ENCODE measurements around the gene SPATA33.
"Not testable (repeated sequence)": the region's sequence is repeated elsewhere in the genome, so short reads cannot be mapped to it uniquely, and the experiment has no call there.

SPATA33 gene

DNA sequence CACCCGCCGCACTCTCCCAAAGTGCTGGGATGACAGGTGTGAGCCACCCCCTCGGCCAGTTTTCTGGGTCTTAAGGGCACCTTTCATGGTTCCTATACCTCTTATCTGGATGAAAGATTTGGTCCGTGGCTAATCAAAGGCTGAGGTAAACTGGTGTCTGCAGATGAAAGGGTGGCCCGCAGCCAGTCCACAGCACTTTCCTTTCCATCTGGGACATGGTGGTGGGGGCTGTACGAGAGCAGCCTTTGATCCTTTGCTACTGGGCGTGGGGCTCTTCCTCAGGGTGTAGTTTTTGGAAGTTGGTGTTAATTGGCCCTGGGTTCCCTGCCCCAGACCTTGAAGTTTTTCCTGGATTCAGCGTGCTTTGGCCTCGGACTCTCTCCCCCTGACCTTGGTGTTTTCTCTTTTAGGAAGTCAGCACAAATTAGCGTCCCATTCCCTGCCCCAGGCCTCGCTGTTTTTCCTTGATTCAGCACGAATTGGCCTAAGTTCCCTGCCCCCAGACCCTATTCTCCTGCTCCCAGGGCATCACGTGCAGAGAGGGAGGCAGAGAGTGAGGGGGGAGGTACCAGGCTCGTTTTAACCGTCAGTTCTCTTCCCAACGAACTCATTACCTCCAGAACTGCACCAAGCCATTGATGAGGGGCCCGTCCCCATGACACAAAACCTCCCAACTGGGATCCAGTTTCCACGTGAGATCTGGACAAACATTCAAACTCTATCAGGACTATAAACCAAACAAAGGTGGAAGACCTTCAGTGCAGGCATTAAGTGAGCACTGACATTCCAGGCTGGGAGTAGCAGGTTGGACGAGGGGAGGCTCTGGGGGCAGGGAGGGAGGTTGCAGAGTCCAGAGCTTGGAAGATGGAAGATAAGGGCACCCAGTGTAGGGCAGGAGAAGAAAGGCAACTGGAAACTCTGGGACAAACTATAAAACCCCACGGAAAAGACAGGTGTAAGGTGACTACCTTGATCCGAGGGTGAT, 32.6 kb upstream of the SPATA33 start:
- no peak for DNase-seq (ENCODE audit: low read depth in 1 of 2, low spot score in 1 of 2)

DNA sequence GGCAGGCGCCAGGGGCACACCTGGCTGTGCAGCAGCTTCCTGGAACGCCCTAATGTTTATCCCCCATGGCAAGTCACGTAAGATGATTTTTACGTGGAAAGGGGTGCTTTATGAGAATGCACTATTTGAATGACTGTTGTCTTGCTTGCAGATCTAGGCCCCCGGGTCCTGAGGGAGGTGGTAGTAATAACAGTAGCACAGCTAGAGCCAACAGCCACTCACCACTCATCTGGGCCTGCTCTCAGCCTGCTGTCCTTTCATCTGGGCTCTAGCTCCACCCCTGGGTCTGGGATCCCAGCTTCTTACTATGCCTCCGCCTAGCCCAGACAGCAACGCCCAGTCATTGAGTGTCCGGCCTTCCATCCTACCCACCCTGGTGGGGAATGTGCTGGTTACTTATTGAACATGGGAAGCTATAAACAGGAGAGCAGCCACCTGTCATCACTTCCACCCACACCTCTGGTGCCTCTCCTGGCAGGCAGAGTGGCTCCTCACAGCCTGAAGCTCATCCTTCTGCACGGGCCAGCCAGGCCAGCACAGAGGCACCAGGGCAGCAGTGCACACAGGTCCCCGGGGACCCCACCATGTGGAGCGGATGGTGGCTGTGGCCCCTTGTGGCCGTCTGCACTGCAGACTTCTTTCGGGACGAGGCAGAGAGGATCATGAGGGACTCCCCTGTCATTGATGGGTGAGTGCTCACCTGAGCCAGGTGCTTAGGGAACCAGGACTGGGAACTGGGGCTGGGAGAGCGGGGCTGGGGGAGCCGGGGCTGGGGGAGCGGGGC, 27.6 kb upstream of the SPATA33 start:
- DNase-seq (ENCODE audit: low read depth in 1 of 2, low spot score in 1 of 2) = no peak

DNA sequence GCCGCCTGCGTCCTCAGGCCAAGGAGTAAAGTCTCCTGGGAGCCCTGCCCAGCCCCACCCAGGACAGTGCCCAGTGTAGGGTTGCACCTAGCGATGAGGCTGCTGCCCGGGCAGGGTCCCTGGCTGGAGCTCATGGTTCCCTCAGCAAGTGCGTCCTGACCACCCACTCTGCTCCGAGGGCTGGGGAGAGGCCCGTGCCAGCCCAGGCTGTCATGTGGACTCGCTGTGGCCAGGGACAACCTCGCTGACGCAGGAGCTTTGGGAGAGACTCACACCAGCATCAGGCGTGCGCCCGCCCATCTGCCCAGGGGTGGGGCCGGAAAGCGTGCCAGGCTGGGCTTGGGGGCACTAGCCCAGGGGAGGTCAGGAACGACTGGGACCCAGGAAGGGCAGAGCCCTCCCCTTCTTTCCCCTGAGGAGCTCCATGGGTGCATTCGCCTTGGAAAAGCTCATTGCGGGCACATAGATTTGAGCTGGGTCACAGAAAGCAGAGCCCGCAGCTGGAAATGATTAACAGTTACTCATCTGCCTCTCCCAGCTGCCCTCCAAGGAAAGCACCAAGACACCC, 24.5 kb upstream of the SPATA33 start:
- no peak for DNase-seq (ENCODE audit: low read depth in 1 of 2, low spot score in 1 of 2)

DNA sequence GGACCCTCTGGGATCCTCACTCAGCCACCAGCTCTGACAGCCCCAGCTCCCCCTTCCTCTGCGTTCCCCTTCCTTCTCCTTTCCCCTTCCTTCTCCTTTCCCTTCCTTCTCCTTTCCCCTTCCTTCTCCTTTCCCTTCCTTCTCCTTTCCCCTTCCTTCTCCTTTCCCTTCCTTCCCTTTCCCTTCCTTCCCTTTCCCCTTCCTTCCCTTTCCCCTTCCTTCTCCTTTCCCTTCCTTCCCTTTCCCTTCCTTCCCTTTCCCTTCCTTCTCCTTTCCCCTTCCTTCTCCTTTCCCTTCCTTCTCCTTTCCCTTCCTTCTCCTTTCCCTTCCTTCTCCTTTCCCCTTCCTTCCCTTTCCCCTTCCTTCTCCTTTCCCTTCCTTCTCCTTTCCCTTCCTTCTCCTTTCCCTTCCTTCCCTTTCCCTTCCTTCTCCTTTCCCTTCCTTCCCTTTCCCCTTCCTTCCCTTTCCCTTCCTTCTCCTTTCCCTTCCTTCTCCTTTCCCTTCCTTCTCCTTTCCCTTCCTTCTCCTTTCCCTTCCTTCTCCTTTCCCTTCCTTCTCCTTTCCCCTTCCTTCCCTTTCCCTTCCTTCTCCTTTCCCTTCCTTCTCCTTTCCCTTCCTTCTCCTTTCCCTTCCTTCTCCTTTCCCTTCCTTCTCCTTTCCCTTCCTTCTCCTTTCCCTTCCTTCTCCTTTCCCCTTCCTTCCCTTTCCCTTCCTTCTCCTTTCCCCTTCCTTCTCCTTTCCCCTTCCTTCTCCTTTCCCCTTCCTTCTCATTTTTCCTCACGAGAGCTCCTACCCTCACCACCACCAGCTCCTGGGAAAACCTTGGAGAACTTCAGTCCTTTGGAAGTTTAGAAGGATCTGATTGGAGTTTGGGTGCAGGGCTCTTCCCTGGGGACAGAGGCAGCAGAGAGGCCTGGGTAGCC, 22.9 kb upstream of the SPATA33 start:
- not testable (repeated sequence) for DNase-seq (ENCODE audit: low read depth in 1 of 2, low spot score in 1 of 2)

DNA sequence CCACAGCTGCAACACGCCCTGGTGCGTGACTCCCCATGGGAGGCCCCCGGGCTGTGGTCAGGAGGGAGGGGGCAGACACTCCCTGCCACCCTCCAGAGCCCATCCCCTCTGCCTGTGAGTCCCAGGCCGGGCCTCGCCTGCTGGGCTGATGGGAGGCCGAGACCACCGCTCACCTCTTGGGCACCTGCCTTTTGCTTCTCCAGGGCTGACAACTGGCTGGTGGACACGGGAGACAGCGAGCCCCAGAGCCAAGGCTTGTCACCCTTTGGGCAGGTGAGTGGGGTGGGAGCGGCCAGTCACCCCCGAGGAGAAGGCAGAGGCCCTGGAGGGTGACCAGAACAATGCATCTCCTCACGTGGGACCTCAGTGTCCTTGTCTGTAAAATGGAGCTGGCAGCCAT, 21.0 kb upstream of the SPATA33 start:
- no peak for DNase-seq (ENCODE audit: low read depth in 1 of 2, low spot score in 1 of 2)

DNA sequence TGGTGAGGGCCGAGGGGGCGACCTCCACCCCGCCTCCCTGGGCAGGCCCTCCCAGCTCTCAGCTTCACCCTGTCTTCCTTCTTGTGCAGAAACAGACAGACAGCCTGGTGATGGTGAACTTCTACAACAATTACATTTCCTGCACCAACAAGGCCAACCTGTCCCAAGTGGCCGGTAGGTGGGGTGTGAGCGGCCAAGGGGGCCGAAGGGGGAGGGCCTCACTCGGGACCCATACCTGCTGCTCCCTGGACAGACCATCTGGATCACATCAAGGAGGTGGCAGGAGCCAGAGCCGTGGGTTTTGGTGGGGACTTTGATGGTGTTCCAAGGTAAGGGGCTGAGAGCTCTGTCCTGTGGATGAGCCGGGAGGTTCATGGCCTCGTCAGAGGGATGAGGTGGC, 20.3 kb upstream of the SPATA33 start:
- DNase-seq (ENCODE audit: low read depth in 1 of 2, low spot score in 1 of 2) = no peak

DNA sequence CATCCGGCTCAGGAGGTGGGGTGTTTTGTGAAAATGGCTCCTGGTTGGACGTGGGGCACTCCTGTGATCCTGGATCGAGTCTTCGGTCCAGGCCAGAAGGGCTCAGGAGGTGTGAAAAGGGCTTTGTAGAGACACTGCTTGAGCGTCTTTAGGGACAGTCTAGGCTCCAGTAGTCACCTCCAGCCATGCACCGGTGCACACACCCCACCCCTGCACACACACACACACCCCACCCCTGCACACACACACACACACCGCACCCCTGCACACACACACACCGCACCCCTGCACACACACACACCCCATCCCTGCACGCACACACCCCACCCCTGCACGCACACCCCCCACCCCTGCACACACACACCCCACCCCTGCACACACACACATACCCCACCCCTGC, 19.2 kb upstream of the SPATA33 start:
- no peak for DNase-seq (ENCODE audit: low read depth in 1 of 2, low spot score in 1 of 2)

DNA sequence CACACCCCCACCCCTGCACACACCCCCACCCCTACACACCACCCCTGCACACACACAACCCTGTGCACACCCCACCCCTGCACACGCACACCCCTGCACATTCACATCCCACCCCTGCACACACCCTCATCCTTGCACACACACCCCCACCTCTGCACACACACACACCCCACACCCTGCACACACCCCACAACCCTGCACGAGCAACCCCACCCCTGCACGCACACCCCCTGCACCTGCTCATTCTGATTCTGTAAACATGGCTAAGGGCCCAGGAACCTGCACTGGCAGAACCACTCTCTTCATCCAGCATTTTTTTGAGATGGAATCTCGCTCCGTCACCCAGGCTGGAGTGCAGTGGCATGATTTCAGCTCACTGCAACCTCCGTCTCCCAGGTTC, 18.3 kb upstream of the SPATA33 start:
- no peak for DNase-seq (ENCODE audit: low read depth in 1 of 2, low spot score in 1 of 2)

DNA sequence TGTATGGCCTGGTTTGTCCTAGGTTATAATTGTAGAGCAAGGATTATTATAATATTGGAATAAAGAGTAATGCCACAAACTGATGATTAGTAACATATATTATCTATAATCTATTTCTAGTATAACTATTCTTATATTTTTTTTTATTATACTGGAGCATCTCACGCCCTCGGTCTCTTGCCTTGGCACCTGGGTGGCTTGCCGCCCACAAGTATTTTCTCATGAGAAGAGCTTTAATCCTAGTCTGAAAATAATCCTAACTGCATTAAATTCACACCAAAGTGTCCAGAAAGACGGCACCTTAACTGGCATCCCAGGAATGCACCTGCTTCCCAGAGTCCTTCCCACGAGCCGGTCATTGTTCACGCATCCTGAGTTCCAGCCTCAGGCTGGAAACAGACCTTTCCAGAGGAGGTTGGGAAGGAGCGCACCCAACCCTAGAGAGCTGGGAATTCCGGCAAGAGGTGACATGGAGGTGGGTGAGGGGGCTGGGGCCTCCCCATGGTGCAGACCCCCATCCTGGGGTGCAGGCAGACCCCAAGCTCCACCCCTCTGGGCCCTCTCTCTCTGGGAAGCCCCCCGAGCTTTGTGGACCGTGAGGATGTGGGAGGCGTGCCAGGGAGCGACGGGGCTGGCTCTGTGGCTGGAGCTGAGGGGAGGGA, 16.0 kb upstream of the SPATA33 start:
- no peak for DNase-seq (ENCODE audit: low read depth in 1 of 2, low spot score in 1 of 2)

DNA sequence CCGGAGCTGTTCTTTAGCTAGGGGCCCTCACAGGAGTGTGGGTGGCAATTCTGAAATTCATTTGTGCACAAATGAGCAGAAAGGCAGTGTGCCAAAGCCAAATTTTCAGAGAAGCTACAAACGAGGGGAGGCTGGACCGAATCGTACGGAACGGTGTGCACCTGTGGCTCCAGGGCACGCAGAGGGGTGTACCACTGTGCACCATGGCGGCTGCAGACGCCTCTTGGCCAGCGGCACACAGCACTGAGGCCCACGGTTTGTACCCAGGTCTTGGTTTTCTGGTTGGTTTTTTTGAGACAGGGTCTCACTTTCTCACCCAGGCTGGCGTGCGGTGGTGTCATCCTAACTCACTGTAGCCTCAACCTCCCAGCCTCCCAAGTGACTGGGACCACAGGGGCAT, 15.1 kb upstream of the SPATA33 start:
- no peak for DNase-seq (ENCODE audit: low read depth in 1 of 2, low spot score in 1 of 2)

DNA sequence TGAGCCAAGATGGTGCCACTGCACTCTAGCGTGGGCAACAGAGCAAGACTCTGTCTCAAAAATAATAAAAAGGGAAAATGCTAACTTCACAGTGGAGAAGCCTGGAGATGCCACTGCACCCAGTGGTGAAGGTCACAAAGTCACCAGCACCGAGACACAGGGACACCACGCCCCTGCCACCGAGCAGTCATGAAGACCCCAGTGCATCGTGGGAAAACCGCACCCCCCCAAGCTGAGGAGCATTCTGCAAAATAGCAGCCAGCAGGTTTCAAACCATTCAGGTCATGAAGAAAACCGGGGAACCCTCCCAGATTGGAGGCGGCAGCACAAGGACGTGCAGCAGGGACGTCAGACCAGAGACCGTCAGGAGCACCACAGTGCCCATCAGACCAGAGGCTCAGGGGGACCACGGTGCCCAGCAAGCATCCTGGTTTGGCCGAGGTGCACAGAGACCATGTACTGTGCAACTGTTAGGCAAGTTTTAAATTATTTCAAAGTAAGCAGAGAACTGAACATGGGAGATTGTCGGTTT, 13.8 kb upstream of the SPATA33 start:
- no peak for DNase-seq (ENCODE audit: low read depth in 1 of 2, low spot score in 1 of 2)

DNA sequence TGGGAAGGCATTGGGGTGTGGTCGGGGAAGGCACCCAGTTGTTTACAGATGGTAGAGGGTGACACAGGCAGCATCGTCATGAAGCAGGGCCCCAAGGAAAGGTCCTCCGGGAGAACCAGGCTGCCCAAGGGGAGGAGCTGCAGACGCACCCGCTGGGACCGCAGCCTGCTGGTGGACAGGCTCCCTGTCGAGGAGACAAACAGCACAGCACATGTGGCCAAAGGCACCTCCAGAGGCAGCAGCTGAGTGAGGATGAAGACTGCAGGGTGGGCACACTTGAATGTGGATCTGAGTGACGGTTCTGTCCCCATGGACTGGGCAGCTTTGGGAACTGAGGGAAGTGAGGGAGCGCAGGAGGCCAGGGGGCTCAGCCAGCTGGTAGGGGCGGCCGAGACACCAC, 12.5 kb upstream of the SPATA33 start:
- no peak for DNase-seq (ENCODE audit: low read depth in 1 of 2, low spot score in 1 of 2)

DNA sequence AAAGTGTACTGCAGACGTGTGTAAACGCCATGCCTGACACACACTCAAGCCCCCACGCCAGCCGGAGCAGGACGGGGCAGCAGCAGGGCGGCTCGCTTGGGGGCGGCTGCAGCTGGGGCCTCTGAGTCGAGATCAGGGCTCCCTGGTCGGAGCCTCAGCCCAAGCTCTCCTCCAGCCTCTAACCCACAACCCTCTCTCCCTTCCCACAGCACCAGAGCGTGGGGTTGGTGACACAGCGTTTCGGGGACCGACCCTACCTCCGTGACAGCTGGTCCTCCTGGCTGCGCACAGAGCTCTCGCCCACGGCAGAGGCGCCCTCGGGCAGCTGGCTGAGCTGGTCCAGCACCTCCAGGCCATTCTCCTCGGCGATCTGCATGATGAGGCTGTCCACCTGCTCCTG, 11.4 kb upstream of the SPATA33 start:
- no peak for DNase-seq (ENCODE audit: low read depth in 1 of 2, low spot score in 1 of 2)

DNA sequence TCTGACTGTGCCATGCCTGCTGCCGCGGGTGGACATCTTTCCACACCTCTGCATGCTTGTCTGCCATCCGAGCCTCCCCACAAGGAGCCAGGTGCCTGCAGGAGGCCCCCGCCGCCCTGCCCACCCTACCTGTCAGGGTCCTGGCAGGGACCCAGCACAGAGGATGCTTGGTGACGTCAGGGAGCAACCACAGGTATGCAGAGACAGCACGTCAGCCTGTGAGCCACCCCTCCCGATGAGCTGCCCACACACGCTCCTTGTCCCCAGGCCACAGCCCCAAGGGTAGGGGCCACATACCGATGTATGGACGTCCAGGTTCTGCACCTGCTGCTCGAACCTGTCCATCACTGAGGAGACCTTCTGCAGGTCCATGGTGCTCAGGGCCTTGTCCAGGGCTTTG, 10.7 kb upstream of the SPATA33 start:
- no peak for DNase-seq (ENCODE audit: low read depth in 1 of 2, low spot score in 1 of 2)

DNA sequence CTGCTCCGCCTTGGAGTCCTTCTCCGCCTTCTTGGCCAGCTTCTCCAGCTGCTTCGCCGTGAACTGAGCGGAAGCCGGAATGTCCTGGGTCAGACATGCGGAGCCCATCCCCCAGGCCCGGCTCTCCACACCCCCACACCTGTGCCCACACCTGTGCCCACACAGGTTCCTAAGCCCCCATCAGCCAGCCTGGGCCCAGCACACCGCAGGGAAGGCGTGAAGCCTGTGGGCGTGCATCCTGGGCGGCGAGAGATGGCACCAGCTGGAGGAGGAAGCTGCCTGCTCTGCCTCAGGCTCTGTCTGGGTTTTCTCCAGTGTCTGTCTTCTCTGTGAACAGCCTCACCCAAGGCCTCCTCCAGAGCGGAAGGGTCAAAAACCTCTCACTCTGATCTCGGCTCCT, 6.1 kb upstream of the SPATA33 start:
- no peak for DNase-seq (ENCODE audit: low read depth in 1 of 2, low spot score in 1 of 2)

DNA sequence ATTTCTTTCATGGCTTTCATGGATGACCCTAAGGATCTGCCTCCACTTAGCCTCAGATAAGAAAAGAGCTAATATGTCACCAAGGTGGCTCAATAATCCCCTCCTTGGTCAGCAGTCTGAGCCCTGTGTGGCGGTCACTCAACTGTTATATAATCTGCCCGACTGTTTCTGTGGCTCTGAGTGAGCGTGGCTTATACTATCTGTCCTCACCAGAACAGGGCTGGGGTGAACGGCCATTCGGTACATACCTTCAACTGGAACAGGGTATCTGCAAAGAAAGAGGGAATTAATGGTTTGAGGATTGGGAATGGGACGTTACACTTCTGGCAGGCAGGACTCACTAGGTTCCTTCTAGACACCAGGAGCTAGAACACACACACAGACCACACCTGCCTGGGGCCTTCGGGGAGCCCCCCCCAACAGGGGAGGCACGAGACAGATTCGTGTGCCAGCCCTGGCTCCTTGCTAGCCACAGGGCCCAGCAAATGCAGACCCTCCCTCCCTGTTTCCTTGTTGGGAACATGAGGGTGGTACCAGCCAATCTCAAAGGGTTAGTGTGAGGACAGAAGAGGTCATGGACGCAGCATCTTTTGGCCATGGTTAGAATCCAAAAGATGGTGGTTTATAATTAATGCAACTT, 3.9 kb upstream of the SPATA33 start:
- no peak for DNase-seq (ENCODE audit: low read depth in 1 of 2, low spot score in 1 of 2)

DNA sequence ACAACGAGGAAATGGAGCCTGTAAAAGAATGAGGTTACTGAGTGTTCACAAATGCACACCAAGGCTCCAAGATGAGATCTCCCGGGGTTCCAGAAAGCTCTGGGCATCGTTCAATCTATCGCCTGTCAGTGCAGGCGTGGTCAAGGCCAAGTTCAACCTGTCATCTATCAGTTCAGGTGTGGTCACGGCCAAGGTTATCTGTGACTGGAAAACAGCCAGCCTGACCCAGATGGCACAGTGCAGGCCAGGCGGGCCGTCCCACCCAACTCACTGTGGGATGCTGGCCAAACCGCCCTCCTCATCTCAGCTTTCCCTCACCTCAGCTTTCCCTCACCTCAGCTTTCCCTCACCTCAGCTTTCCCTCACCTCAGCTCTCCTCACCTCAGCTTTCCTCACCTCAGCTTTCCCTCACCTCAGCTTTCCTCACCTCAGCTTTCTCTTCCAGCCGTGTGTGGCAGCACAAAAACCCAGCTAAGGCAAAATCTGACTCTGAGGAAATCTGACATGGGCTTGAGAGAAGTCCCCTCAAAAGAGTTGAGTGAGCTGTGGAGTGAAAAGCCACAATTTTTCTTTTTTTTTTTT, 2.5 kb upstream of the SPATA33 start:
- DNase-seq (ENCODE audit: low read depth in 1 of 2, low spot score in 1 of 2) = no peak

DNA sequence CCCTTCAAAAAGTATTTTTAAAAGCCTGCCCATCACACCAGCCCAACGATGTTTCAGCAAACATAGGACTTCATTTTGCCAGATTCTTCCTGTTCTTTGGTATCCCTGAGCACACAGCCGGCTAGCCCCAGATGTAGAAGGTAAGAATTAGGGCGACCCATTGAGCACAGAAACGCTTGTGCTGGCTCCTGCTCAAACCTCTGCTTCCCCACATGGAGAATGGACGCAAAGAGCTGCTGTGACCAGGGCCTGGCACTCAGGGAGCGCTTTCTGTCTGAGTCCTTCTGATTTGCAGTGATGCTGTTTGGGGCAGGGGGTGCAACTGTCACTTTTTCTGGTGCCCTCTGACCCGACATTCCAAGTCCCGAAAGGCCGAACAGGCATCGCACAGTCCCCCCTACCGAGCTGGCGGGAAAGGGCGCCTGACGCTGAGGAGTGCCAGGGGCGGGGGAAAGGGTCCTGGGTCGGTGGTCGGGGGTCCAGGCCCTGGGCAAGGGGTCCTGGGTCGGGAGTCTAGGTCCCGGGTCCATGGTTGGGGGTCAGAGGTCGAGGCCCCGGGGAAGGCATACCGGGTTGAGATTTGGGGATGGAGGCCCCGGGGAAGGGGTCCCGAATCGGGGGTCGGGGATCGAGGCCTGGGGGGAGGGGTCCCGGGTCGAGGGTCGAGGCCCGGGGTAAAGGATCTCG, 1.1 kb upstream of the SPATA33 start:
- DNase-seq (ENCODE audit: low read depth in 1 of 2, low spot score in 1 of 2) = no peak
